ENCODE measurements around the gene PNMA6F. TPM values are rescaled to one million over a fixed set of nuclear protein-coding genes. Genes with fewer than 3 reads are reported as not detected.

Gene PNMA6F
- total RNA-seq, 1 experiment from 2014 or later: not detected

DNA sequence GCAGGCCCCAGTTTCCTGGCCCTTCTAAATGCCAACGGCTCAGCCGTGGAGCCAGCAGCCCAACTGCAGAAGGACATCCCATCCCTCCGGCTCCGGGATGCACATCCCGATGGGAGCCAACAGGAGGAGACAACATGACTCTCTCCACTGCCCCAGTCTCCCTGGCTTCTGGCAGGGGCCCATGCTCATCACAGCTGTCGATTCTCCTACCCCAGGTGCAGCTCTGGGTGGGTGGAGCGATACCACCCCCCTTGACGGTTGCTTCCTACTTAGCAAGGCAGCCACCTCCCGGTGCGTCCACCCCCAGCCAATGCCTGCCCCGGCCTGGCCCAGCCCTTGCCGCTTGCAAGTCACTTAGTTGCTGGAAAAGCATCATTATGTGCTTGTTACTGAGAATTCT lies 31.8 kb upstream of the PNMA6F start:
- Mint-ChIP-seq H3K4me1 (ENCODE audit: low read depth, unreplicated experiment) (no peaks in the 10 kb centered on the region), H3K36me3 (ENCODE audit: insufficient read depth, unreplicated experiment) (peaks cover 9% of the 10 kb centered on the region), H3K27me3 (ENCODE audit: unreplicated experiment) (peaks cover 8% of the 10 kb centered on the region), H3K4me3 (ENCODE audit: low read depth, unreplicated experiment) (no peak overlapping the region), H3K9me3 (ENCODE audit: low read depth, unreplicated experiment) (no peaks in the 10 kb centered on the region), H3K27ac (ENCODE audit: unreplicated experiment) (no peak overlapping the region)
- no TSS peak for BruUV-seq (replicated peaks)
- CTCF ChIA-PET: no interaction called here
- TF ChIP-seq, protein P1, sequence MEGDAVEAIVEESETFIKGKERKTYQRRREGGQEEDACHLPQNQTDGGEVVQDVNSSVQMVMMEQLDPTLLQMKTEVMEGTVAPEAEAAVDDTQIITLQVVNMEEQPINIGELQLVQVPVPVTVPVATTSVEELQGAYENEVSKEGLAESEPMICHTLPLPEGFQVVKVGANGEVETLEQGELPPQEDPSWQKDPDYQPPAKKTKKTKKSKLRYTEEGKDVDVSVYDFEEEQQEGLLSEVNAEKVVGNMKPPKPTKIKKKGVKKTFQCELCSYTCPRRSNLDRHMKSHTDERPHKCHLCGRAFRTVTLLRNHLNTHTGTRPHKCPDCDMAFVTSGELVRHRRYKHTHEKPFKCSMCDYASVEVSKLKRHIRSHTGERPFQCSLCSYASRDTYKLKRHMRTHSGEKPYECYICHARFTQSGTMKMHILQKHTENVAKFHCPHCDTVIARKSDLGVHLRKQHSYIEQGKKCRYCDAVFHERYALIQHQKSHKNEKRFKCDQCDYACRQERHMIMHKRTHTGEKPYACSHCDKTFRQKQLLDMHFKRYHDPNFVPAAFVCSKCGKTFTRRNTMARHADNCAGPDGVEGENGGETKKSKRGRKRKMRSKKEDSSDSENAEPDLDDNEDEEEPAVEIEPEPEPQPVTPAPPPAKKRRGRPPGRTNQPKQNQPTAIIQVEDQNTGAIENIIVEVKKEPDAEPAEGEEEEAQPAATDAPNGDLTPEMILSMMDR (IDR thresholded peaks at IDR 0.05; ENCODE audit: unreplicated experiment): no peak
- DNase-seq: no peak
- intact Hi-C loops (cut with micrococcal nuclease; ENCODE audit: unreplicated experiment): no loop called here

DNA sequence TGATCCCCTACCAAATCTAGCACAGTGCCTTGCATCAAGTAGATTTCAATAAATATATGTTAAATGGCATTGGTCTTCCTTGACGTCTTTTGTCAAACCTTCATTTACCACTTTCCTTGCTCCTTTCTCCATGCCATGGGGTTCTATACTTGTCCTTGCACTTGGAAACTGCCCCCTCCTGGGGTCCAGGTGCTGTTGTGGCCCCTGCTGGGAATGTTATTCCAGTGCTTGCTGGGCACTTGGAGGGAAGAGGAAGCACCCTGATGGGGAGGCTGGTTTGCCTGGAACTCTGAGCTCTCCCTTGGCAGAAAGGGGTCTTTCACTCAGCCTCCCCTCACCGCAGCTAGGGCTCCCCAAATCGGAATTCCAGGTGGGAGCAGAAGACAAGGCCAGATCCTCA lies 31.3 kb upstream of the PNMA6F start:
- no TSS peak for BruUV-seq (replicated peaks)

DNA sequence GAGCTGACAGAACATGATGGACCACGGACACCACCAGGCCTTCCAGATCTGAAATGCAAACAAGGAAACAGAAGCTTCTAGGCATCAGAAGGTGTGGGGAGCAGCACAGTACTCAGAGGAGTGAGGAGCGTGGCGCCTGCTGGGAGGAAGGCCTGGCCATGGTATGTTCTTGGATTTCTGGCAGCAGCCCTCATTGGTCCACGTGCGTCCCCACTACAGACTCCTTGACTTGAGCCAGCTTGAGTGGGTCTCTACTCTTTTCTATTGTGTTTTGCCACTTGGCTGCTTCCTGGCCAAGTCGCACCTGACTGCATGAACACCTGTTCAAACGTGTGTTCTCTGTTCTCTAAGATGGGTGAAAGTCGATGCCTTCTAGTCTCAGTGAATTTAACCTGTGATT lies 30.4 kb upstream of the PNMA6F start:
- H3K4me1 Mint-ChIP-seq (ENCODE audit: low read depth, unreplicated experiment): no peaks in the 10 kb centered on the region
- H3K36me3 Mint-ChIP-seq (ENCODE audit: insufficient read depth, unreplicated experiment): peaks cover 10% of the 10 kb centered on the region
- no TSS peak for BruUV-seq (replicated peaks)
- no peak for DNase-seq
- CTCF ChIA-PET: no interaction called here
- H3K27ac Mint-ChIP-seq (ENCODE audit: unreplicated experiment): no peak overlapping the region
- H3K9me3 Mint-ChIP-seq (ENCODE audit: low read depth, unreplicated experiment): no peaks in the 10 kb centered on the region
- H3K4me3 Mint-ChIP-seq (ENCODE audit: low read depth, unreplicated experiment): no peak overlapping the region
- TF ChIP-seq, protein P1 (IDR thresholded peaks at IDR 0.05; ENCODE audit: unreplicated experiment): no peak
- intact Hi-C loops (cut with micrococcal nuclease; ENCODE audit: unreplicated experiment): no loop called here
- H3K27me3 Mint-ChIP-seq (ENCODE audit: unreplicated experiment): peaks cover 8% of the 10 kb centered on the region

More for the DNA sequence above, 31.3 kb upstream of the PNMA6F start:
- CTCF ChIA-PET: no interaction called here
- Mint-ChIP-seq H3K4me3 (ENCODE audit: low read depth, unreplicated experiment) (no peak overlapping the region), H3K4me1 (ENCODE audit: low read depth, unreplicated experiment) (no peaks in the 10 kb centered on the region), H3K27ac (ENCODE audit: unreplicated experiment) (no peak overlapping the region), H3K27me3 (ENCODE audit: unreplicated experiment) (peaks cover 8% of the 10 kb centered on the region), H3K36me3 (ENCODE audit: insufficient read depth, unreplicated experiment) (peaks cover 9% of the 10 kb centered on the region), H3K9me3 (ENCODE audit: low read depth, unreplicated experiment) (no peaks in the 10 kb centered on the region)
- no peak for DNase-seq
- intact Hi-C loops (cut with micrococcal nuclease; ENCODE audit: unreplicated experiment): no loop called here
- TF ChIP-seq, protein P1 (IDR thresholded peaks at IDR 0.05; ENCODE audit: unreplicated experiment): no peak

DNA sequence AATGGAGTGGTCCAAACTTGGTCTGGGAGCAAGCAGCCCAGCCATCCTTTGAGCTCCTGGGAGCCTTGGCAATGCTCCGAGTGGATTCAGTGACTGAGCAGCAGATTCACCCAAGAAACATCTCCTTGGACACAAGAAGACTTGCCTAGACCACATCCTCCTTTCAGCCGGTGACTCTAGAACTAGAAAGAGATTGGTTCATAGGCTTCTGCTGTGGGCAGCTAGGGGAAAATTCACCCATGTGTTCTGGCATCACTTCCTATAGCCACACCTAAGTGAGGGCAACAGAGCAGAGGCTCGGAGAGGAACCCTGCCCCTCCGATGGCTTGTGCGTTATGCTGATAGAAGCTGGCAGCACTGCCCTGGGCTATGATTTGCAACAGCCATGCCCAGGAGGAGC lies 28.4 kb upstream of the PNMA6F start:
- CTCF ChIA-PET: no interaction called here
- BruUV-seq (replicated peaks): no TSS peak
- no peak for DNase-seq
- Mint-ChIP-seq H3K9me3 (ENCODE audit: low read depth, unreplicated experiment) (no peaks in the 10 kb centered on the region), H3K27me3 (ENCODE audit: unreplicated experiment) (peaks cover 8% of the 10 kb centered on the region), H3K36me3 (ENCODE audit: insufficient read depth, unreplicated experiment) (peaks cover 20% of the 10 kb centered on the region), H3K4me3 (ENCODE audit: low read depth, unreplicated experiment) (no peak overlapping the region), H3K27ac (ENCODE audit: unreplicated experiment) (no peak overlapping the region), H3K4me1 (ENCODE audit: low read depth, unreplicated experiment) (no peaks in the 10 kb centered on the region)
- TF ChIP-seq, protein P1 (IDR thresholded peaks at IDR 0.05; ENCODE audit: unreplicated experiment): no peak
- intact Hi-C loops (cut with micrococcal nuclease; ENCODE audit: unreplicated experiment): no loop called here

Measured in Calu3 (cell line).